NCI-H187 treated with DMSO at 0.1 percent for 48 hours (cell line): ENCODE measurements around the gene PLEKHJ1.
A peak's percentile ranks its signal among the peaks of the same experiment; 100 is the strongest.

Experiments
- DNase-seq: peaks from one replicate; lab custom pipeline; 2025; lab: John Stamatoyannopoulos, UW

The PLEKHJ1 gene

GRCh38 chr19:2249010-2249866, 13.1 kb upstream of the PLEKHJ1 start, which contains the start of gene AMH:
TSS of gene AMH (plus strand) at chr19:2249323. CDS start at chr19:2249333, 10 bp downstream.
- no peak for DNase-seq

- no peak for DNase-seq
These were observed 12.2 kb upstream of the PLEKHJ1 start for GRCh38 chr19:2248136-2249009.

DNA sequence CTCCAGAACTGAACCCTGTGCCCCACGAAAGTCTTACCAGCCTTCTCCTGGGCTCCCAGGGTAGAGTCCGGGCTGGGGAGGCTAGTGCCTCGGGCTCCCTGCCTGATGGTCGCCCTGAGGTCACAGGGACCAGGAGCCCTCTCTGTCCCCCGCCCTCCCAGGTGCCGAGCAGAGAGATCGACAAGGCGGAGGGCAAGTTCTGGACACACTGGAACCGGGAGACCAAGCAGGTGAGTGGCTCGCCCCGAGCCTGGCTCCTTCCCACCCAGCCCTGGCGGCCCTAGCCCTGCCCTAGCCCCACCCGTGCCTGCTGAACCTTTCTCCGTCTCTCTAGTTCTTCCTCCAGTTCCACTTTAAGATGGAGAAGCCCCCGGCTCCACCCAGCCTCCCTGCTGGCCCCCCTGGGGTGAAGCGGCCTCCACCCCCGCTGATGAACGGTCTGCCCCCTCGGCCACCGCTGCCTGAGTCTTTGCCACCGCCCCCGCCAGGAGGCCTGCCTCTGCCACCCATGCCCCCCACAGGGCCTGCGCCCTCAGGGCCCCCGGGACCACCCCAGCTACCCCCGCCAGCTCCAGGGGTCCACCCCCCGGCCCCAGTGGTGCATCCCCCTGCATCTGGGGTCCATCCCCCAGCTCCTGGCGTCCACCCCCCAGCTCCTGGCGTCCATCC, 11.4 kb upstream of the PLEKHJ1 start:
- no peak for DNase-seq

DNA sequence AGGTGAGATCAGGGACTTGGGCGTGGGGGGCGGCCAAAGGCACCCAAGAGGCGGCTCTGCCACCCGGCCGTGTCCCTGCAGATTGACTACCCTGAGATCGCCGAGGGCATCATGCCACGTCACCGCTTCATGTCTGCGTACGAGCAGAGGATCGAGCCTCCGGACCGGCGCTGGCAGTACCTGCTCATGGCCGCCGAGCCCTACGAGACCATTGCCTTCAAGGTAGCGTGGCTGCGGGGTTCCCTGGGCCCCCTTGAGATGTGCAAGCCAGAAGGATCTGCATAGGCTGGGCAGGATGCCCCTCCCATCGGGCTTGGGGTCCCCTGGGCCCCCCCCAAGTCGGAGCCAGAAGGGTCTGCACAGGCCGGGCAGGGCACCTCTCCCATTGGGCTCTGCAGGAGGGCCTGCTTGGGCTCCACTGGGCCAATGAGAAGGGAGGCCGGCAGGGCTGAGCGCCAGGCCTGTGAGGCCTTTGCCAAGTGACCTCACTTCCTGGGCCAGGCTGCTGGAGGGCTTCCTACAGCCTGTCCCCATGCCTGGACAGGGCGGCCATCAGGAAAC, 10.8 kb upstream of the PLEKHJ1 start:
- DNase-seq: no peak

- no peak for DNase-seq
These were observed 10.0 kb upstream of the PLEKHJ1 start for GRCh38 chr19:2246014-2246620.

- no peak for DNase-seq
These were observed 9.1 kb upstream of the PLEKHJ1 start for GRCh38 chr19:2245273-2245672.

GRCh38 chr19:2244486-2244885, 8.4 kb upstream of the PLEKHJ1 start:
- no peak for DNase-seq

- DNase-seq: no peak
These were observed 7.9 kb upstream of the PLEKHJ1 start for GRCh38 chr19:2244125-2244411.

DNA sequence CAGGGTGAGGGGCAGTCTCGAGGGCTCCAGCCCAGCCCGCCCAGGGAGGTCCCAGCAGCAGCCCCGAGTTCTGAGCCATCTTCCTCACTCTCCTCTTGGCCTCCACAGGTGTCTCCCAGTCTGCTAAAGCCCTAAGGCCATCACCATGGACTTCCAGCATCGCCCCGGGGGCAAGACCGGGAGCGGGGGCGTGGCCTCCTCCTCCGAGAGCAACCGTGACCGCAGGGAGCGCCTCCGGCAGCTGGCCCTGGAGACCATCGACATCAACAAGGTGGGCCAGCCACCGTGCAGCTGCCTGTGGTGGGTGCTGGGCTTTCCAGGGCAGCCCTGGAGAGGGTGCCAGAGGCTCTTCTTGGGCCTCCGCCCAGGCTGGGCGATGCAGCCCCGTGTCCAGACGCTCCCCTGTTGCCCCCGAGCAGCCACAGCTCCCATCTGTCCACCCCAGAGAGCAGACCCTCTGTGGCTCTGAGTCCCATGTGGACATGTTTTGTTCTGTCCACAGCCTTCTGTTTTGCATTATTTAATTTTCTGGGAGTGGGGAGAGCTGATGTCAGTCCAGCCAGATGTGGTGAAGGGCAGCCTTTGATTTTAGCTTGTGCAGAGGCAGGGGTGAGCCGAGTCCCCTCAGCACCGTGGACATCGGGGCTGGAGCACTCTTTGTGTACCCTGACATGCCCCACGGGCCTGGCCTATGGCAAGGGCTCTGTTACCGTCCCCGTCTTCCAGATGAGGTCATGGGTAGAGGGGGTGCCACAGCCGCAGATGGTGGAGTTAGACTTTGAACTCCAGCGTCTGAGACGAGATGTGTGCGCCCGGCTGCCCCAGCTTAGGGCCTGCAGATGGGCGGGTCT, 7.4 kb upstream of the PLEKHJ1 start:
- DNase-seq: no peak

DNA sequence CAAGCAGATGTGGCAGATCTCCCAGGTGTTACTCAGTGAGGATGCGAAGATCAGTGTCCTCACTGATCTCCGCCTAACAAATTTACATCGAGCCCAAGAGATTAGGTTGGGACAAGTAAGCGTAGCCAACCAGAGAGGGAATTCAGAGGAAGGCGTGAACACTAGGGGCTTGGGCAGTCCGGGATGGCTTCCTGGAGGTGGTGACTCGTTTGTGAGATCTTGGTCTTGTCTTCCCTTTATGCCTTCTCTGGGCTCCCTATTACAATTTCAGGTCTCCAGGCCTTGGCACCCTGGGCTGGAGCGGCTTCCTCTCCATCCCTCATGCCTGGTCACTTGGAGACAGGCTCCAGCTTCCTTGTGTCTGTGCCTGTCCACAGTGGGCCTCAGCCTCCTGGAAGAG, 6.7 kb upstream of the PLEKHJ1 start:
- no peak for DNase-seq

GRCh38 chr19:2242092-2242537, 6.0 kb upstream of the PLEKHJ1 start:
- no peak for DNase-seq

GRCh38 chr19:2240881-2241760, 5.0 kb upstream of the PLEKHJ1 start:
- DNase-seq: no peak

- DNase-seq: no peak
These were observed 3.9 kb upstream of the PLEKHJ1 start for GRCh38 chr19:2239771-2240770.

DNA sequence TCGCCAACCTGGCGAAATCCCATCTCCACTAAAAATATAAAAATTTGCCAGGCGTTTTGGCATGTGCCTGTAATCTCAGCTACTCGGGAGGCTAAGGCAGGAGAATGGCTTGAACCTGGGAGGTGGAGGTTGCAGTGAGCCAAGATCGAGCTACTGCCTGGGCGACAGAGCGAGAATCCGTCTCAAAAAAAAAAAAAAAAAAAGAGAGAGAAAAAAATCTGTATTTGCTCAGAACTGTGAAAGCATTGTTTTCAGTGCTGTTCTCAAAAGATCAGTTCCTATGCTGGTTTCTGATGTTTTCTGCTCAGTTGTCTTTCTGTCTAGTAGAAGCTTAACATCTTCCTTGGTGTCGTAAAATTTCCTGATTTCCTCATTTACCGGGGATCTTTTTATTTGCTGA, 3.0 kb upstream of the PLEKHJ1 start:
- no peak for DNase-seq

DNA sequence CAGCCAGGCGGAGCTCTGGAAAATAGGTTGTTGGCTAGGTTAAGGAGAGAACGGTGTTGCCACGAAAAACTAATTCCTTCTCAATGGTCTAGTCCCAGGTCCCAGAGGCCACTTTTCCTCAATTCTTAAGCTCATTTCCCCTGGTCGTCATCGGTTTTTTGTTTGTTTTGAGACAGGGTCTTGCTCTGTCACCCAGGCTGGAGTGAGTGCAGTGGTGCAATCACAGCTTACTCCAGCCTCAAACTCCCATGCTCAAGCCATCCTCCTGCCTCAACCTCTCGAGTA, 1.7 kb upstream of the PLEKHJ1 start:
- no peak for DNase-seq

- DNase-seq: no peak
These were observed 1.1 kb upstream of the PLEKHJ1 start for GRCh38 chr19:2237051-2237868.

DNA sequence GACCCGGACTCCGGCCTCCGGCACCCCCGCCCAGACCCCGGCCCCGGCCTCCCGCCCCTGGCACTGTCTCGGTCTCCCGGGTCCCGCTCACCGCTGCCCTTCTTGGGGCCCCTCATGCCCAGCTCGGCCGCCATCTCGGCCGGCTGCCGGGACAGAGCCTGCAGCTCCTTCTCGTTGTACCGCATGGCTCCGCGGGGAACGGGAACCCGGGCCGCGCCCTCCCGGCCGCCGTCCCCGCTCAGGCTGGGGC, 140 bp downstream of the PLEKHJ1 start:
- DNase-seq: no peak

DNA sequence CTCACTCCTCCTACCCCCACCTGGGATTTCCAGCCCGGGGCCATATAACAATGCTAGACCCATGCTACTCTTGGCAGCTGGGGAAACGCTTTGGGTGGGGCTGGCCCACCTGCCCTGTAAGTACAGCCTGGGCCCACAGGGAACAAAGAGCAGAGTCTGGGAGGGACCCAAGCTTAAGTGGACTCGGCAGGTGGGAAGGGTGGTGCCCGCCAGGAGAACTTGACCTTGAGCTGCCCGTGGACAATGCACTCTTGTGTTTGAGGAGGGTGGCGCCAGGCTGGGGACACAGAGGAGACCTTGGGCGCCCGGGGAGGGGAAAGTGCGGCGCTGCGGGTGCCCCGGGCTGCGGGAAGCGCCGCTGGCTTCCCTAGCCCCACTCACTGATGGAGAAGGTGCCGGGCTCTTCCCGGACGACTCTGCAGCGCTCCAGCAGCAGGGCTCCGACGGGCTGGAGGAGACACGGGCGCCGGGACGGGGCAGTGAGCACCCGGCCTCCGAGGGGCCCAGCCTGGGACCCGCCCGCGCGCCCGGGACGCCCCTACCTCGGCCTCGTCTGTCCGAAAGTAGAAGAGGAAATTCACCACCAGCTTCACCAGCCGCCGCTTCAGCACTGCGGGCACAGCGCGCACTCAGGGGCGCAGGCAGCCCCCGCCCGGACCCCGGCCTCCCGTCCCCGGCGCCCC, 607 bp downstream of the PLEKHJ1 start:
- DNase-seq: peak; percentile 80
